GM21423 (cell line): Measurements from ENCODE around the gene STXBP5.

Source experiments
- ATAC-seq: cut with Tn5 transposase; IDR thresholded peaks from one replicate; pipeline ENCODE4 v1.9.1; 2021; ENCODE audit warnings: mild to moderate bottlenecking, moderate library complexity; ENCODE audit not compliant: unreplicated experiment

Gene STXBP5

DNA sequence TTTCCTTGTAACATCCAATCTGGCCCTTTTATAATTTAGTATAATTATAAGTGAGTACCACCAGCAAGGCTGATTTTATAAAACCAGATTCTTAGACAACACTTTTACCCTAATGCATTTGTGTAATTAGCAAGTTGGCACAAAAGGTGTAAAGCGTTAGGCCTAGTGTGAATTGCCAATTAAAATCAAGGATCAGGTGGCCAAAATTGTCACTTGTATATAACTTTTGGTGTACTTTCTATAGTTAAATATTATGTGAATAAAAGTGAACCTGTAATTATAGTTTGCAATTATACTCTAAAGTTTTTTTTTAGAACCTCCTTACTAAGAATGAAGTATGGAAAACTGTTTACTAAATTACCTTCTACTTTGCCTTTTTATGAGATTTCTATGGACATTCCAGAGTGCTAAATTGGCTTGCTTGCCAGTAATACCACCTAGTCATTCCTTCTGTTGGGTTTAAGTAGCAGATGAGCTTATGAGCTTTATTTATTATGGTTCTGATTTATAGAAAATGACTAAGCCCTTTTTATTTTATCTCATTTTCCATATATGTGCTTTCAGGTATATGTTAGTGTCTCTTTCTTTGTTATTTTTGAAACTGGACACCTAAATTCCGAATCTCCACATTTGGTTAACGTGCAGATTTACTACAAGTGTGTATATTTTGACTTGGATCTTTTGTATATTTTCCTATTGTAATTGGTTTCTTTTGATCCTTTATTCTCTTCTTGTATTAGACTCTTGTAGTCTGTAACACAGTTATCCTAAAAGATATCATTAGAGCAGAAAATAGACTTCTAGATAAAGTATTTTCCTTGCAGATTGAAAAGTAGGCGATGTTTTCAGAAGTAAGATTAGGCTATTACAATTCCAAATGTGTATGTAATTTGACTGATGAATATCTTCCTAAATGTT, 3.9 kb downstream of the STXBP5 start:
- ATAC-seq = no peak

DNA sequence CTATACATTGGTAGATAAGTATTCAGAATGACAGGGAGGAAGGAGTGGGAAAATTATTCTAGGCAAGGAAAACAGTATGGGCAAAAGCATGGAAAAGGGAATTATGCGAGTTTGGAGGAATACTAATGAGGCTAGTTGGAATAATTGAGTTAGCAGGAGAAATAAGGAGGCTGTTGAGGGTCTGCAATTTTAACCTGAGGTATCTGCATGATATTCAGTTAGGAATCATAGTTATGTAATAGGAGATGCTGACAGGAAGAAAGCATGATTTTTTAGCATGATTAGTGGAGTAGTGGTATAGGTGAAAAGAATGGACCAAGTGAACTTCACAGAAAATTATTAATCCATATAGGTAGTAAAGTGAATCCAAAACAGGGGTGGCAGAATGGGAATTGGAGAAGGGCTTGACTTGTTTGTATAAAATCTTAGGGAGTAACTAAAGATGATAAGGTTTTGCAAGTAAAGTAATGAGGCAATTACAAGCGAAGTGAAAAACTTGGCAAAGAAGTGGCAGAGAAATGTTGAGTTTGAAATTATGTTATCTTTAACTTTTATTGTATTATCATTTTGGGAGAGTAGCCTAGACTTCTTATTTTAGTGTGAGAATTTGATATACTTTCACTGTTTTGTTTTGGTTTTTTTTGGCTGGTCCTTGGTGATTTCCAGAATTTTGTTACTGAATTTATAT, 5.7 kb downstream of the STXBP5 start:
- no peak for ATAC-seq

DNA sequence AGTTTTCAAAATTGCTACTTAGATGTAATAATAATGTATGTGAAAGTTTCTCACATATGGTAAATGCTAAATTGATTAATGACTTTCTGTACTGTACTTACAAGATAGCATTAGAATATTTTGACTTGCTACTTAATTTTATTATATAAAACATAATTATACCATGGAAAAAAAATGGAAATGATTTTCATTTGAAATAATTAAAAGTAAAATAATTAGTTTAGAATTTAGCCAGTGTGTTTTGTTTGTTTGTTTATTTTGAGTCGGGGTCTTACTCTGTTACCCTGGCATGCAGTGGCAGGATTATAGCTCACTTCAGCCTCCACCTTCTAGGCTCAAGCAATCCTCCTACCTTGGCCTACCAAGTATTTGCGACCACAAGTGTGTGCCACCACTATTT, 7.1 kb downstream of the STXBP5 start:
- no peak for ATAC-seq

DNA sequence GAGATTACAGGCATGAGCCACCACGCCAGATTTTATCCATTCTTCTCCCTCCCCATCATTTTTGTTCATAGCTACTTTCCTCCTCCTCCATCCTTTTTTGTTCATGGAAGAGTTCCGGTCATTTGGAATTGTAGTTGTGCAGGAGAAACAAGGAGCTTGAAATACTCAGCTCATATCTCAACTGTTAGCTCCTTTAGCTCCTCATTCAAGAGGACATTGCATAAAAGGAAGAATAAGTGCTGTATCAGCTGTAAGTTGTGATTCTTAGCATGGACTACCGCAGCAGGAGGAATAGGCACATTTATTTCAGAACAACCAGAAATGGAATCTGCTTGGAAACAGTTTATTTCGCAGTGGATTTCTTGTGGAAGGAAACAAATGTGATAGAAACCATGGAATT, 7.6 kb downstream of the STXBP5 start:
- ATAC-seq = no peak

DNA sequence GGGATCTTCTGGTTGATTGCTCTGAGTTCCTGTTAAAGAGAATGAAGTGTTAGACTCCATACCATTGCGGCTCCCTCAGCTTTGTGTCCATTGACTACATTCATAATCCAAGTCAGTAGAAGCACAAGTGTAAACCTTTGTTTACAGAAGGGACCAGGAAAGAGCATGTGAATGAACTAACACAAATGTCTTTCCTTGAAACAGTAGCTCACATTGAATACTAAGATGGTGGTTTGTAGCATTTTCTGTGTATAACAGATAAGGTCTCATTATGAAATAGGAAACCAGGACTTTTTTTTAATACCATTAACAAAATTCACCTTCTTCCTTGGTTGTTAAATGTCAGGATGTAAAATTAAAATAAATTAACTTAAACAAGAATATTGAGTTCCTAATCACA, 8.4 kb downstream of the STXBP5 start:
- ATAC-seq = no peak

DNA sequence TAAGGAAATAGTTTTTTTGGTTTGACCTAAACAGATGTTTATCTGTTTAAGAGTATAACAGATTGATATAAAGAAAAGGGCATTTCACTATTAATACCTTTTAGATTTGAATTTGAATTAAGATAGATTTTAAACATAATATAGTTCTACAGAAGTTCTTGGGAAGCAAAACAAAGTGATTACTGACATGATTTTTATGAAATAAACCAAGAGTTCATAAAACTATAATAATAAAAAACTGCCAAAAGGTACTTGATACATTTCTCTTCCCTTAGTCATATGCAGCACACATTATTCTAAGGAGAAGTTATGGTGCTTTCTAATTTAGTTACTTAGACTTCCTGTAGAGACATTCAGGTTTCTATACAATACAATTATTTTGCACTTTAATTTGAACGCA, 9.6 kb downstream of the STXBP5 start:
- ATAC-seq = no peak

DNA sequence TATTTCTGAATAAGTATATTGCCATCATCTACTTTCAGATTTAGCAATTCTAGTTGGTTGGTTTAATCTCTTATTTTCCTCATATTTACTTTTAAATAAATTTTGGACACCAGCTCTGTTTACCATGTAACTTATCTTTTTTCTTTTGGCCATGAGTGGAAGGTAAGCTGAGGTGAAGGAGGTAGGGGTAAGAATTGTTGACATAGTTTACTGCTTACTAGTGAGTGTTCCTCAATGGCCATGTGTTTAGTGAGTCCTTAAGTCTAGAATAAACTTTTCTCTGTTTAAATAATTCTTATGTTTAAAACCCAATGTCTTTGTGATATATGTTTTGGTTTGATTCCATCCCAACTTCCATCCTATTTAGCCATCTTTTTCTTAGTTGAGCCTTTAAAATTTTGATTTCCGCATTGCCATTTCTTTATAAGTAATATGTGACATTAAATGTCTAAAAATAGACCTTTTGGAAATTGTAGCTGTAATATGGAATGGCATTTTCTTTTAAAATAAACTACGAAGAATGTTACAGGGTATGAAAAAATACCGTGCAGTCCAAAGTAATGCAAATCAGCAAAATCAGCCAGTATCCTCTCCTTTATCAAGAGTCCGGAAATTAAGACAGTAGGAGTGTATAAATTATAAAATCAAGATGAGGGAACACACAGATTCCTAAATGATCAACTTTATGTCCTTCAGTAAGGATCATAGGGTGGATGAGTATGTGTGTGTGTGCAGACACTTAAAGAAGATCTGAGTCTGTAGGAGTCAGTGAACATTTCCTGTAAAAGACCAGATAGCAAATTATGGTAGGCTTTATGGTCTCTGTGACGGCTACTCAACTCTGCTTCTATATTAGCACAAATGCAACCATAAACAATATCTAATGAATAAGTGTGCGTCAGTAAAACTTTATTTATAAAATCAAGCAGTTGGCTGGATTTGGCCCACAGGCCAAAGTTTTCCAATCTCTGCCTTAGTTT, 10.3 kb downstream of the STXBP5 start:
- ATAC-seq = no peak

DNA sequence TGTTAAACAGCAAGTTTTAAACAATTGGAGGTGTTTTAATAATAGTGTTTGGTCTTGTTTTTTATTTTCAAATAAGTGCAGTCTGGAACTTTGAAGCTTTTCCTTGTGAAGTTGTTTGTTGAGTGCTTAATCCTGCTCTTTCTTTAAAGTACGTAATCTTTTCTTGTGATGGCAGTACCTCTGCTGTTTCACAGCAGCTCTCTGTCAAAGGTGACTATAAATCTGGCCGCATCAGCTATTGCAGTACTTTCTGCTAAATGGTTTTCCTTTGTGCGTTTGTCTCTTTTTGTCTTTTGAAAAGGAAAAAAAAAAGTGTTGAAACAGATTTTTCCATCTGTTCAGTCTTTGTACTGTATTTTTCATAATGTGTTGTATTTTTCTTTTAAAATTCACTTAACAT, 12.7 kb downstream of the STXBP5 start:
- ATAC-seq = no peak

DNA sequence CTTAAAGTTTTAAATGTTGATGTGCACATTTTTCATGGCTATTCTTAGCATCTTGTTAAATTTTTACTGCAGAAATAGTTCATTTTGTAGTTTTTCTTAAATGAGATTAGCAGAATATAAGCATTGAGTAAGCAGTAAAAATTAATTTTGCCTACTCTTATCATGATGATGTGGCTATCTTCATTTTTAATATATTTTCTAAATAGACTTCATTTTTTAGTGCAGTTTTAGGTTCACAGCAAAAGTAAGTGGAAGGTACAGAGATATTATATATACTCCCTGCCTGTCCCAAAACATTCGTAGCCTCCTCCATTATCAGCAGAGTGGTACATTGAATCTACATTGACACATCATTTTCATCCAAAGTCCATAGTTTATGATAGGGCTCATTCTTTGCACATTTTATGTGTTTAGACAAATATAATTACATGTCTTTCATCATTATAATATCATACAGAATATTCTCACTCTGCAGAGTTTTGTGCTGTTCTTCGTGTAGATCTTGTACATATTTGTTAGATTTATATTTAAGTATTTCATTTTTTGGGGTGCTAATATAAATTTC, 13.7 kb downstream of the STXBP5 start:
- no peak for ATAC-seq

DNA sequence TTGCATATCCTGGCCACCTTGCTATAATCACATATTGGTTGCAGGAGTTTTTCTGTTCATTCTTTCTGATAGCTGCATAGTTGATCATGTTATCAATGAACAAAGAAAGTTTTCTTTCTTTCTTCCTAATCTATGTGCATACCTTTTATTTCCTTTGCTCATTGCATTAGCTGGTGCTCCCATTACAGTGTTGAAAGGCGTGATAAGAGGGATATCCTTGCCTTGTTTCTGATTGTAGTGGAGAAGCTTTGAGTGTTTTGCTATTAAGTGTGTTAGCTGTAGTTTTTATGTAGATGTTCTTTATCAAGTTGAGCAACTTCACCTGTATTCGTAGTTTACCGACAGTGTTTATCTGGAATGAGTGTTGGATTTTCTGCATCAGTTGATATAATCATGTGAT, 14.6 kb downstream of the STXBP5 start:
- ATAC-seq = no peak

DNA sequence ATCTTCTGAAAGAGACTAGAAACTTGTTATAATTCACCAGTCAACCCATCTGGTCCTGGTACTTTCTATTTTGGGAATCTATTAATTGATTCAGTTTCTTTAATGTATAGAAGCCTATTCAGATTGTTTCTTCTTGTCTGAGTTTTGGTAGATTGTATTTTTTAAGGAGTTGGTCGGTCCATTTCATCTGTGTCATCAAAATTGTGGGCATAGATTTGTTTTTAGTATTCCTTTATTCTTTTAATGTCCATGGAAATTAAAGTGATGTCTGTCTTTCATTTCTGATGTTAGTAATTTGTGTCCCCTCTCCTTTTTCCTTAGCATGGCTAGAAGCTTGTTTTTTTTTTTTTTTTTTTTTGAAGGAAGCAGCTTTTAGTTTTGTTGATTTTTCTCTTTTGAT, 15.2 kb downstream of the STXBP5 start:
- no peak for ATAC-seq

DNA sequence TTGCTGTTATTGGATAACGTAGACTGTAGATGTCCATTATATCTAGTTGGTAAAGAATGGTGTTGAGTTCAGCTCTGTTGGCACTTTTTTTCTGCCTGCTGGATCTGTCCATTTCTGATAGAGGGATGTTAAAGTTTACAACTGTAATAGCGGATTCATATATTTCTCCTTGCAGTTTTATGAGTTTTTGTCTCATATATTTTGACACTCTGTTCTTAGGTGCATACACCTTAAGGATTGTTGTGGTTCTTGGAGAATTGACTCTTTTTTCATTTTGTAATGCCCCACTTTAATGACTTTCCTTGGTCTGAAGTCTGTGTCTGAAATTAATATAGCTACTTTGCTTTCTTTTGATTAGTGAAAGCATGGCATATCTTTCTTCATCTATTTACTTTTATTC, 16.1 kb downstream of the STXBP5 start:
- no peak for ATAC-seq

DNA sequence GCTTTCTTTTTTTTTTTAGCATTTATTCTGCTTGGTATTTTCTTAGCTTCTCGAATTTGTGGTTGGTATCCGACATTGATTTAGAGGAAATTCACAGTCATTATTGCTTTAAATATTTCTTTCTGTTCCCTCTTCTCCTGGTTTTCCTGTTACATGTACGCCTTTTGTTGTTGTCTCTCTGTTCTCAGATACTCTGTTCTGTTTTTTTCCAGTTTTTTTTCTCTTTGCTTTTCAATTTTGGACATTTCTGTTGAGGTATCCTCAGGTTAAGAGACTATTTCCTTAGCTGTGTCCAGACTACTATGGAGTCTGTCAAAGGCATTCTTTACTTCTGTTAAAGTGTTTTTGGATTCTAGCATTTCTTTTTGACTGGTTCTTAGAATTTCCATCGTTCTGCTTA, 17.5 kb downstream of the STXBP5 start:
- no peak for ATAC-seq

DNA sequence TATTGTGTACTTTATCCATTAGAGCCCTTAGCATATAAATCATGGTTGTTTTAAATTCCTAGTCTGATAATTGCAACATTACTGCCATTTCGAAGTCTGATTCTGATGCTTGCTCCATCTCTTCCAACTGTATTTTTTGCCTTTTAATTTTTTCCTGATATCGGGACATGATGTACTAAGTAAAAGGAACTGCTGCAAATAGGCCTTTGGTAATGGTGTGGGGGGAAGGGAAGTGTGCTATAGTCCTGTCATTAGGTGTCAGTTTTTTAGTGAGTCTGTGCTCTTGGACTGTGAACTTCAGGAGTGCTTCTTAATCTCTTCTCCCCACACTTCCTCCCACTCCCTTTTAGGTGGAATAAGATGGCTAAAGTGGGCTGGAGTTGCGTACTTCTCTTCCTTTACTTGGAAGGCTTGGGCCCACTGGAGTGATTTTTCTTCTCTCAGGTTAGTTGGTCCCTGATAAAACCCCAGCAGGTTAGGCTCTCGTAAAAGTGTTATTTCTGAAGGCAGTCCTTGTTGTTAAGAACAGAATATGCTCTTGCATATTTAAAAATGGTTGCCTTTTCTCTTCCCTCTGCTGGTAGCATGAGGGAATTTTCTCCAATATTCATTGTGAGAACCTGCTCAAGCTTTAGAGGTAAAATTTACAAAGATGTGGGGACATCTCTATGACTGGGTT, 18.1 kb downstream of the STXBP5 start:
- ATAC-seq = no peak

DNA sequence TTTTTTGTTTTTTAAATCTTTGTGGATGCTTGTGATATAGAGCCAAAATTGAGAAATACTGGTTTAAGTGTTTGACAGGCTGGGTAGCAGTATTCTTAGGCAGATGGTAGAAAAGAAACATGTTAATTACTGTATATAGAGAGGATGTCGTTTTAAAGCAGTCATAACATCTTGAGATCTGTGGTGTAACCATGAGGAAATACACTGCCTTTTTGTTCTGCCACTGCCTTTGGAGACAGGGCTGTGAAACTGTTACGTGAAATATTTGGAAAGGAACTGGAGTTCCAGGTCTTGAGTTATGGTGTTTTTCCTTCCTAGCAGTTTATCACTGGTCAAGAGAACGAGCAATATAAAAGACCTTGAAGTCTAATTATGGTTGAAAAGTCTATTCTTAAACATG, 19.5 kb downstream of the STXBP5 start:
- no peak for ATAC-seq

DNA sequence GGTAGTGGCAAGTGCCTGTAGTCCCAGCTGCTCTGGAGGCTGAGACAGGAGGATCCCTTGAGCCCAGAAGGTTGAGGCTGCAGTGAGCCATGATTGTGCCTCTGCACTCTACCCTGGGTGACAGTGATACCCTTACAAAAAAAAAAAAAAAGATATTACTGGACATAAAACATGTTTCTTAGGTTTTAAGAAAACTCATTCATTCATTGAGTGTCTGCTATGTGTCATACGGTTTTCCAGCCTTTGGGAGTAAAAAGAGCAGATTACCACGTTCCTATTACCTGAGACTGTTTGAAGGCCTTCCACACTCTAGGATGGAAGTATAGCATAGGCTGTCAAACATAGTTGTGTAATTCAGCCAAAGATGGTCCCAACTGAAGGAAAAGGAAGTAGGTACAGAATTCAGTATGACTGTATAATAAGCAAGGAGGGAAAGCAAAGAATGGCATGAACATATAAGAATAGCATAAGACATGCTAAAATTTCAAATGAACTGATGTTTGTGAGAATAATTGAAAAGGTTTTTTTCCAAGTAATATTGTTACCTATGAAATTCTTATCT, 22.0 kb downstream of the STXBP5 start:
- no peak for ATAC-seq

DNA sequence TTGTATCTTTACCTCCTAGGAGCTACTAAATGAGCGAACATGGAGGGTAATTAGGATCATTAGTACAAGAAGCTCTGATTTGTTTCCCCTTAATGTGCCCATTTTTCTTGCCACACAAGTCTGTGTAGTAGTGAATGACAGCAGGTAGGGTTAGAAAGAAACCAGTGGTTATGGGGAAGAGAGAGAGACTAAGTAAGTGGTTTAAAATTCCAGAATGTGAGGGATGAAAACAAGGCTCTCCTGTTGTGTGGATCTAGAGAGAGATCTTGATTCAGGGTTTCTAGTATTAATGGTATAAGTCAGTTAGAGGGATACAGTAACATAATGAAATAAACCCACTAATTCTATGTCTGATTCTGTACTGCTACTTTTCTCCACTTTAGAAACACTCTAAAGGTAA, 22.7 kb downstream of the STXBP5 start:
- ATAC-seq = no peak

DNA sequence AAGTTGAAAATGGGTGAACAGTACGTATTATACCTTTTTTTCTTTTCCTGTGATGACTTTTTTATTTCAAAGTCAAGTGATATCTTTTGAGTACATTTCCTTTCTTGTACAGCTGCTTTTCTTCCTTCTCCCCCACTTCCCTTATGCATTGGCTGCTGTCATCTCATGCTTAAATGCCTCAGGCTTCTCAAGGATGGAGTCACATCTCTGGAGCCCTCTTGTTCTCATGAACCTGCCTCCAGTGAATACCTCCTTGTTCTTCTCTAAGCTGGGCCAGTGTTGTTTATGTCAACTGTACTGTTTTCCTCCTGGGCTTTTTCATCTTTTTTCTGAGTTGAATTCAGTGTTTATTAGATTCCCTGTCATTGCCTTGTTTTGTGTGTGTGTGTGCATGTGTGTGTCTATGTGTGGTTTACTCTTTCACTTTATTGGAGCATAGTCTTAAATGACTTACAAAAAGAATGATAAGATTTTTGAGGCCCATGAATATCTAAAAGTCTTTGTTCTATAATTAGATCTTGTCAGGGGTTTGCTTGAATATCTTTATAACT, 23.6 kb downstream of the STXBP5 start:
- ATAC-seq = no peak

DNA sequence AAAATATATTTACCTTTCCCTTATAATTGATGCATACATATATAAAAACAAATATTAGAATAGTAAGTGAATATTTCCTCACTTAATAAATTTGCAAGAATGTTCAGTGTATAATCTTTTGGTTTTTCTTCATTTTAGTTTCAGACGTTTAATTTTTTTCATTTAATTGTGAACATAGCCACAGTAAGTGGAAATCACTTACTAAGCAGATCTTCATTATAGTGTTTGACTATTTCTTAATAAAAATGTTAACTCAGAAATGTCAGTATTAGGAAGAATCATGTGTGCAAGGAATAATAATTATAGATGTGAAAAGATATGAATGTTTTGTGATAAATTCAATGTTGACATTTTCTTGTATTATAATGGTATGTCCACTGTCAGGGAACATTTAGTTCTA, 27.4 kb downstream of the STXBP5 start:
- no peak for ATAC-seq

DNA sequence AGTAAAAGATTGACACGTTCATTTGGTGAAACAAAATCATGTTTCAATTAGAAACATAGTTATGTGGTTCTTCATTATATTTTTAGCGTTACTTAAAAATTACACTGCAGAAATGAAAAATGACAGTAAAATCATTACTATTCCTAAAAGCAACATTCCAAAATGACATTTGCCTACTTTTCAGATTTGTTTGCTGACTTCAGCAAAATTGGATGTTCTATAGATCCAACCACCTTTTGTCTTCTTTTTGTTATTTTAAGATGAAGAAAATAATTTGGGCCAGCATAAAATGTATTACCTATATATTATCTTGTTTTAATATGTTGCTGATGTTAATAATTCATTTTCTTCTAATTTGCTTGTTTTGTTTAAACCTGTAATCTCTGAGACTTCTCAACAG, 30.5 kb downstream of the STXBP5 start:
- no peak for ATAC-seq
